Natural killer cell (primary cell): ENCODE measurements around the gene PFKP. TPM values are rescaled to one million over a fixed set of nuclear protein-coding genes. Genes with fewer than 3 reads are reported as not detected.
A peak's percentile ranks its signal among the peaks of the same experiment; 100 is the strongest.
"Not testable (repeated sequence)": the region's sequence is repeated elsewhere in the genome, so short reads cannot be mapped to it uniquely, and the experiment has no call there.

Experiments used
- ATAC-seq, 3 donors: fragments of 150-1000 bp in 2 of 3; fragments of 200-7000 bp in 1 of 3; cut with Tn5 transposase; 1 replicate in 1 of 3; 2 replicates in 2 of 3; pipeline ENCODE4 v1.10.0; 2021; ENCODE audit warnings: mild to moderate bottlenecking in 2 of 3, moderate library complexity in 2 of 3
- DNase-seq, 2 donors: peaks; one replicate each; pipeline versions ENCODE4 v3.0.0 to v3.0.0-alpha.2; 2013 to 2021; ENCODE audit warnings: mixed read lengths in 1 of 2
- H3K27ac ChIP-seq: one replicate; pipeline ENCODE4 v1.5.1; 2013; ENCODE audit warnings: mild to moderate bottlenecking, low read length
- H3K27me3 ChIP-seq: one replicate; pipeline ENCODE4 v1.6.1; 2013; ENCODE audit warnings: low read length; ENCODE audit not compliant: control insufficient read depth, insufficient read depth
- H3K36me3 ChIP-seq: one replicate; pipeline ENCODE4 v1.6.1; 2013; ENCODE audit warnings: low read length; ENCODE audit not compliant: control insufficient read depth, insufficient read depth
- H3K4me1 ChIP-seq: one replicate; pipeline ENCODE4 v1.6.1; 2013; ENCODE audit warnings: low read length; ENCODE audit not compliant: control insufficient read depth, insufficient read depth
- H3K4me3 ChIP-seq: one replicate; pipeline ENCODE4 v1.5.1; 2013; ENCODE audit warnings: low read length
- H3K9me3 ChIP-seq: one replicate; pipeline ENCODE4 v1.6.1; 2013; ENCODE audit warnings: low read length; ENCODE audit not compliant: control insufficient read depth, insufficient read depth
- H3K27ac Mint-ChIP-seq, 2 donors: one replicate each; pipeline ENCODE4 v1.8.0; 2022; ENCODE audit warnings: mild to moderate bottlenecking in 2 of 2, mixed read lengths in 2 of 2, moderate library complexity in 1 of 2
- H3K27me3 Mint-ChIP-seq, 2 donors: one replicate each; pipeline ENCODE4 v1.8.0; 2022; ENCODE audit warnings: low read depth in 2 of 2, mixed read lengths in 2 of 2
- H3K36me3 Mint-ChIP-seq: one replicate; pipeline ENCODE4 v1.8.0; 2022; ENCODE audit warnings: mixed read lengths
- H3K4me1 Mint-ChIP-seq, 2 donors: one replicate each; pipeline ENCODE4 v1.8.0; 2022; ENCODE audit warnings: mixed read lengths in 2 of 2
- H3K4me3 Mint-ChIP-seq: one replicate; pipeline ENCODE4 v1.8.0; 2022; ENCODE audit warnings: mild to moderate bottlenecking, moderate library complexity, mixed read lengths
- H3K9me3 Mint-ChIP-seq, 2 donors: one replicate each; pipeline ENCODE4 v1.8.0; 2022; ENCODE audit warnings: mixed read lengths in 2 of 2
- CTCF ChIP-seq: fragments of 200-600 bp; IDR thresholded peaks from one replicate; pipeline ENCODE4 v1.8.0; 2022; ENCODE audit warnings: antibody characterized with exemption
- WGBS: methylation state at CpG from one replicate; pipeline ENCODE4 v1.1.7; 2013; ENCODE audit warnings: missing lambda C conversion rate; ENCODE audit not compliant: insufficient coverage; 5-methylcytosine and 5-hydroxymethylcytosine counted together
- intact Hi-C: fragments of 100-400 bp; cut with micrococcal nuclease; formaldehyde crosslinking; loops from one replicate; pipeline ENCODE4 v1.14.2; 2022
- total RNA-seq, 4 donors: library from RNA; stranded (reverse); fragments of 120-200 nt in 1 of 4; gene quantifications; one replicate each; pipeline versions ENCODE4 v1.2.3 to v1.2.4, GENCODE V29; 2013 to 2022

Gene PFKP
- total RNA-seq, 3 donors from 2014 or later (not counting 1 experiment from before 2014, with no cell fraction given), result 43.9 to 62.4 (median 47.4) TPM

GRCh38 chr10:3167611-3168330 lies 100.4 kb downstream of the PFKP start:
- Histone ChIP-seq H3K4me1 (peaks cover 10% of the 10 kb centered on the region), H3K27me3 (no peaks in the 10 kb centered on the region), H3K27ac (no peak overlapping the region), H3K36me3 (peaks cover 64% of the 10 kb centered on the region), H3K4me3 (no peak overlapping the region), H3K9me3 (no peaks in the 10 kb centered on the region)
- H3K9me3 Mint-ChIP-seq, result no peaks in the 10 kb centered on the region
- no peak overlapping the region for H3K27ac Mint-ChIP-seq
- peaks cover 20% of the 10 kb centered on the region for H3K36me3 Mint-ChIP-seq
- WGBS, result 98% methylated on average over 21 of the region's 21 CpGs
- ATAC-seq (no peak), DNase-seq (no peak)
- peaks cover 7 to 12% of the 10 kb centered on the region in 2 donors for H3K4me1 Mint-ChIP-seq
- TF ChIP-seq CTCF, result no peak
- H3K4me3 Mint-ChIP-seq, result no peak overlapping the region
- intact Hi-C loops, result no loop called here
- no peaks in the 10 kb centered on the region for H3K27me3 Mint-ChIP-seq

GRCh38 chr10:3169271-3169670 lies 101.9 kb downstream of the PFKP start:
- Mint-ChIP-seq H3K27ac (peak overlapping the region in 1 of 2 donors; percentile 79), H3K27me3 (no peaks in the 10 kb centered on the region), H3K4me3 (no peak overlapping the region), H3K4me1 (peaks cover 13 to 17% of the 10 kb centered on the region in 2 donors), H3K9me3 (peaks cover 0 to 2% of the 10 kb centered on the region in 2 donors), H3K36me3 (peaks cover 20% of the 10 kb centered on the region)
- WGBS, result 94% methylated on average over 10 of the region's 10 CpGs
- intact Hi-C loops, result no loop called here
- no peak overlapping the region for H3K27ac ChIP-seq
- DNase-seq, result no peak
- peaks cover 21% of the 10 kb centered on the region for H3K4me1 ChIP-seq
- no peak for ATAC-seq
- H3K27me3 ChIP-seq, result no peaks in the 10 kb centered on the region
- peaks cover 54% of the 10 kb centered on the region for H3K36me3 ChIP-seq
- no peak overlapping the region for H3K4me3 ChIP-seq
- H3K9me3 ChIP-seq, result no peaks in the 10 kb centered on the region
- TF ChIP-seq CTCF, result no peak

GRCh38 chr10:3169673-3170072 lies 102.3 kb downstream of the PFKP start:
- peaks cover 0 to 2% of the 10 kb centered on the region in 2 donors for H3K9me3 Mint-ChIP-seq
- H3K36me3 ChIP-seq, result peaks cover 50% of the 10 kb centered on the region

GRCh38 chr10:3171488-3171887 lies 104.1 kb downstream of the PFKP start:
- H3K4me3 ChIP-seq, result peak overlapping the region; percentile 71
- H3K36me3 ChIP-seq, result peaks cover 32% of the 10 kb centered on the region
- H3K27ac ChIP-seq, H3K27me3 ChIP-seq, intact Hi-C loops, H3K27me3 Mint-ChIP-seq, H3K9me3 Mint-ChIP-seq, DNase-seq, H3K36me3 Mint-ChIP-seq, H3K9me3 ChIP-seq, ATAC-seq: not testable (repeated sequence)
- H3K4me1 Mint-ChIP-seq, result peaks cover 13 to 17% of the 10 kb centered on the region in 2 donors
- H3K4me3 Mint-ChIP-seq, result peak overlapping the region; percentile 89
- H3K27ac Mint-ChIP-seq, result peak overlapping the region; percentile 79 to 87
- WGBS, result 95% methylated on average over 10 of the region's 11 CpGs
- peaks cover 21% of the 10 kb centered on the region for H3K4me1 ChIP-seq

More at GRCh38 chr10:3169673-3170072, 102.3 kb downstream of the PFKP start:
- DNase-seq, result no peak
- intact Hi-C loops, result no loop called here
- WGBS, result 97% methylated on average over 10 of the region's 10 CpGs
- ATAC-seq, result no peak
- H3K27ac Mint-ChIP-seq, result peak overlapping the region in 1 of 2 donors; percentile 79
- peaks cover 13 to 17% of the 10 kb centered on the region in 2 donors for H3K4me1 Mint-ChIP-seq
- Histone ChIP-seq H3K9me3 (no peaks in the 10 kb centered on the region), H3K27me3 (no peaks in the 10 kb centered on the region), H3K27ac (no peak overlapping the region), H3K4me3 (no peak overlapping the region), H3K4me1 (peaks cover 21% of the 10 kb centered on the region)
- TF ChIP-seq CTCF, result no peak
- no peak overlapping the region for H3K4me3 Mint-ChIP-seq
- peaks cover 20% of the 10 kb centered on the region for H3K36me3 Mint-ChIP-seq
- no peaks in the 10 kb centered on the region for H3K27me3 Mint-ChIP-seq
